Hematopoietic multipotent progenitor cell (in vitro differentiated cells): ENCODE data around the gene SEZ6. TPM values are rescaled to one million over a fixed set of nuclear protein-coding genes. Genes with fewer than 3 reads are reported as not detected.

Experiments
- DNase-seq, 3 donors: peaks; one replicate each; pipeline ENCODE4 v3.0.0-alpha.2; 2011 to 2015; ENCODE audit warnings: low read depth in 2 of 3, low spot score in 2 of 3
- total RNA-seq: library from RNA; depleted of rRNA; stranded (reverse); fragments of >200 nt; gene quantifications from one replicate; pipeline ENCODE4 v1.2.3, GENCODE V29; 2012

The SEZ6 gene
- total RNA-seq, 1 donor: under 0.01 TPM

GRCh38 chr17:28907709-28908475 lies 97.9 kb downstream of the SEZ6 start:
- no peak for DNase-seq

GRCh38 chr17:28906706-28907438 lies 99.0 kb downstream of the SEZ6 start:
- no peak for DNase-seq

- no peak for DNase-seq
Measured at GRCh38 chr17:28906276-28906675, 99.6 kb downstream of the SEZ6 start.

Other genes with a start within 250 kb of the SEZ6 start
- gene FAM222B, start 163.2 kb downstream of the SEZ6 start, total RNA-seq: 19.1 TPM
- 47.4 TPM for gene ERAL1, start 151.0 kb downstream of the SEZ6 start, total RNA-seq
- gene FLOT2, start 108.3 kb downstream of the SEZ6 start, total RNA-seq: 61.7 TPM
- gene DHRS13, start 103.0 kb downstream of the SEZ6 start, total RNA-seq: 30.7 TPM
- 87.8 TPM for gene PHF12, start 54.5 kb downstream of the SEZ6 start, total RNA-seq
- 9.7 TPM for gene PIPOX, start 37.1 kb upstream of the SEZ6 start, total RNA-seq
- 370 TPM for gene MYO18A, start 174.4 kb upstream of the SEZ6 start, total RNA-seq
- not detected for gene CRYBA1, start 240.8 kb upstream of the SEZ6 start, total RNA-seq